ENCODE data around the gene MTCL1.

DNA sequence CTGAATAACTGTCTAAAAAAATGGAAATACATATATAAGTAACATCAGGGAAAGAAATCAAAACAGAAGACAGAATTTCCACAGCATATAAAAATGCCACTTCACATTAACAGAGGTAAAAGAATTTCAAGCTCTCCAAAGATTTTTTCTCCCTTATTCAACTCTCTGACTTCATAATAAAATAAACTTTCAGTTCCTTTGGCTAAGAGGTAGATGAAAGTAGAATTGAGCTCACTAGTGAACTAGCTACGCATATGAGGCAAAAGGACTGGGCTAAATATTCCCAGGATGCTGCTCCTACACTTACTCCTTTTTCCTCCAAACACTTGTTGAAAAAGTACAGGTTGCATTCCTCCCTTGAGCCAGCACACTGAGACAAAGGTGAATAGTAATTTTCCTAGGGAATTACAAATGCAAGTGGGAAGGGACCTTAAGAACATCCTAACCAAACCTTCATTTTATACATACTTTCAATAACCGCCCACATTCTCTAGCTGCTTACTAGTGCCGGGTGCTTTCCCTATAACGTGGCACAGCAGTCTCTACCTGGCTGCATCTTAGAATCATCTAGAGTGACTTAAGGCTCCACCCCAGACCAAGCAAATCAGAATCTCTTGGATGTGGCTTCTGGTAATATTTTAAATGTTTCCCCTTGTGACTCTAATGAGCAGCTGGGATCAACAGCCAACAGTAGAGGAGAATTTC lies 136.6 kb downstream of the MTCL1 start:
- TF ChIP-seq ZBED1 (IDR thresholded peaks at IDR 0.05) (no peak), ZNF274 (IDR thresholded peaks at IDR 0.05; ENCODE audit: borderline replicate concordance, low read depth, low read length) (no peak), EHMT2 (IDR thresholded peaks at IDR 0.05) (no peak), BCL6 (CRISPR knock-in tag; IDR thresholded peaks at IDR 0.05) (no peak), FOXJ3 (CRISPR knock-in tag; IDR thresholded peaks at IDR 0.05) (no peak)
- TF ChIP-seq, protein P1, sequence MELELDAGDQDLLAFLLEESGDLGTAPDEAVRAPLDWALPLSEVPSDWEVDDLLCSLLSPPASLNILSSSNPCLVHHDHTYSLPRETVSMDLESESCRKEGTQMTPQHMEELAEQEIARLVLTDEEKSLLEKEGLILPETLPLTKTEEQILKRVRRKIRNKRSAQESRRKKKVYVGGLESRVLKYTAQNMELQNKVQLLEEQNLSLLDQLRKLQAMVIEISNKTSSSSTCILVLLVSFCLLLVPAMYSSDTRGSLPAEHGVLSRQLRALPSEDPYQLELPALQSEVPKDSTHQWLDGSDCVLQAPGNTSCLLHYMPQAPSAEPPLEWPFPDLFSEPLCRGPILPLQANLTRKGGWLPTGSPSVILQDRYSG (tag; conservative IDR thresholded peaks at IDR 0.05; ENCODE audit: low read depth), result no peak

Data from K562 (cell line).